Spleen (tissue), 7 donors: ENCODE data around the gene GALNT7.

Source experiments
- CTCF ChIP-seq, 11 experiments: fragments of 200-600 bp in 7 of 11; fragments of 450-650 bp in 4 of 11; sonication (generic) in 4 of 11; IDR thresholded peaks in 8 of 11; conservative IDR thresholded peaks in 3 of 11; 1 replicate in 7 of 11; 2 replicates in 4 of 11; pipeline versions ENCODE4 v1.4.0 to v1.8.0; 2016 to 2021; ENCODE audit warnings: antibody characterized with exemption in 11 of 11, inconsistent platforms in 4 of 11, mild to moderate bottlenecking in 1 of 11
- POLR2A ChIP-seq, 3 donors: fragments of 450-650 bp; IDR thresholded peaks; one replicate each; pipeline ENCODE4 v1.5.1; 2017; ENCODE audit warnings: antibody characterized with exemption in 3 of 3, mild to moderate bottlenecking in 1 of 3
- donor health status: DM: no; HTN: no; CAD: no; lungs with moderate emphysema.
- donor health status: DM: no; HTN: no; CAD: no.
- donor health status: DM: no; HTN: no; CAD: no.

GRCh38 chr4:173170182-173170778, 1.7 kb downstream of the GALNT7 start:
- TF ChIP-seq POLR2A (IDR thresholded peaks at IDR 0.05), result no peak
- TF ChIP-seq CTCF (IDR thresholded peaks at IDR 0.05 in 8 of 11, conservative IDR thresholded peaks at IDR 0.05 in 3 of 11), result no peak
